HG03342 (cell line): ENCODE measurements around the gene GAD1.

ENCODE experiments used
- ATAC-seq: cut with Tn5 transposase; IDR thresholded peaks from one replicate; pipeline ENCODE4 v1.9.1; 2021; ENCODE audit warnings: mild to moderate bottlenecking, moderate library complexity; ENCODE audit not compliant: unreplicated experiment

Gene GAD1

DNA sequence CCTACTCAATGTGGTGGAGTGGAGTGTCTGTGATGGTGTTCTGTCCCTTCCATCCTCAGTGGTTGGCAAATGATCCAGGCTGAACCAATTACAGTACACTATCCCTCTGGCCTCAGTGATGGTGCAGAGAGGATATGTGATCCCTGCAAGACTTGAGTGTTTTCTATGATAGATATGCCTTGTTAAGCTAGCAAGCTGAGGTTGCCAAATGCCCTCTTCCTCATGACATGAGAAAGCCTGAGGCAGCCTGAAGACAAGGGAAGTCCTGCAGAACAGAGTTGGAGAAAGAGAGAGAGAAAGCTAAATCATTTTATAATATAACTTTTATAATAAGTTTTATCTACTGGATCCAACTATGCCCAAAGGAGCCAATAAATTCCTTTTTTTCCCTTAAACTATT lies 70.8 kb downstream of the GAD1 start:
- ATAC-seq: no peak

DNA sequence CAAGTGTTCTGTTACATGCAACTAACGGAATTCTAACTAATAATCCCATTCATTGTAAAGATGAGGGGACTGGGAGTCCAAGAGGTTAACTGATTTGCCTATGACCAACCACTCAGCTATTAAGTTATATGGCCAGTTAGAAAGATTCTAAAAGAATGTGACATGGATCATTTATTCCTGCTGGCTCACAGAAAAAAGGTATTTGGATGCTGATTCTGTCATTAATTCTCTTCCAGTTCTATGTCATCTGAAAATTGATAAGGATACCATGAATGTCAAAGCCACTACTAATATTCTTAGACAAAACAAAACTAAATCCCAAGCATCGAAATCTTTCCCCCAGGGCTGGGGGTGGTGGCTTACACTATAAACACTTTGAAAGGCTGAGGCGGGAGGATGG lies 71.2 kb downstream of the GAD1 start:
- ATAC-seq: no peak

DNA sequence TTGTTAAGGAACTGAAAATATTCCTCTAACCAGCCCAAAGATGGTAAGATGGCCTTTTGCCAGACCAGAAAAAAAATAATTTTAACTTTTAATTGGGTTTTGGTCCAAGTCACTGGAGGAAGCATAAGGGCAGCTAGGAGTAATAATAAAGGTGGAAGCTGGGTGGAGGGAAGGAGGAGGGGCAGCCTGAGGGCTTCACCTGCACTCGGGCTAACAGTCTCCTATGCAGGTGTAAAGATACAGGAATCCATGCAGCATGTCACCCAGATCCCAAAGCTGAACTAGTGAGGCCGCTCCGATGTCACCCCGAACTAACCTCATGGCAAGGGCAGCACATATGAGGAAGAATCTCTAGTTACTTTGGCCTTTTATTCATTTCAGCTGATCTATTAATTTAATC lies 75.2 kb downstream of the GAD1 start:
- no peak for ATAC-seq

DNA sequence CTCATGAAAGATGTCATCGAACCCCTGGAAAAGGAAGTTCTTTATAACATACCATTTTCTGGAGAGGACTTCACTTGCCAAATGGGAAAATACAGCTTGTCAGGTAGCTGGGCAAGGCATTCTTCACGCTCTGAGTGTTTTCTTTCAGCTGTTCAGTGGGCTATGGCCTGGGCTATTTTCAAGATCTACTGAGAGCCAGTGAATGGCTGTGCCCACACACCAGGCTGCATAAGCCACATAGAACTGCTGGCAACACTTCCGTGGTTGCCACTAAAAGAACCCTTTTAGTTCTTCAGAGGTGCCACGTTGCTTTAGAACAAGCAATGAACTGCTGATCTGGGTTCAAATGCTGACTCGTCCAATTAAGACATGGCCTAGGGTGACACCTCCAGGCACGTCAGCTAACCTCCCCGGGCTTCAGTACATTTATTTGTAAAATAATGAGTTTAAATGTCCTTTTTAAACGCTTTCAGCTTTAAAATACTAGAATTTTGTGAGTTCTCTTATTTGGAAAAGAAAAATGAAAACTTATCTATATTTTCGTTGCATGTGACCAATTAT lies 75.8 kb downstream of the GAD1 start:
- no peak for ATAC-seq

DNA sequence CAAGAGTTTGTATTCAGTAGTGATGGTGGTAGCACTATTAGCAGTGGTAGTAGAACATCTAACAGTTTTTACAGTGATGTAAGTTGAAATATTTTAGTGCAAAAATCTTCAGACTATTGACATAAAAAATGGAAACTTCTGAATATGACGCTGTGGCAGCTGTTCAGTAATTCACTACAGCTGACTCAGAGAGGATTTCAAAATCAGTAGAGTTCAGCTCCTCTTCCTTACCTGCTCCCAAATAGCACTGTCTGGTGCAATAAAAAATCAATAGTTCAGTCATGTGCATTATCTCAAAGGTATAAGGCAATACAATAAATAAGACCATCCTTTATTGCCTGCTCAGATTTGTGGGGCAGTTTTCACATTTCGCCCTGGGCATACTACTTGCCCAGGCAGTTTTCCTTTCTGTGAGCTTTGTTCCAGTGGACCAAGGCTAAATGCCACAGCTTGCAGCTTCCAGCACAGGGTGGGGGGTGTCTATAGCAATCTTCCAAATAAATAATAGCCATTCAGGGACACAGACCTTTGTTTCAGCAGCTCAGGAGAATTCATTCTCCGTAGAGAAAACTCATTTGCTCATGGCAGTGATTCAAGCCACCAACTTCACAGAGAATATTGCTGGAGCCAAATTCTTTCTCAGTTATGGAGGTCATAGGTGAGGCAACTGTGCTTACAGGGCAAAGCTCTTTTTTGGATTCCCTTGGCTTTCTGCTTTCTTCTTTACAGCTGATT lies 78.5 kb downstream of the GAD1 start:
- ATAC-seq: no peak

DNA sequence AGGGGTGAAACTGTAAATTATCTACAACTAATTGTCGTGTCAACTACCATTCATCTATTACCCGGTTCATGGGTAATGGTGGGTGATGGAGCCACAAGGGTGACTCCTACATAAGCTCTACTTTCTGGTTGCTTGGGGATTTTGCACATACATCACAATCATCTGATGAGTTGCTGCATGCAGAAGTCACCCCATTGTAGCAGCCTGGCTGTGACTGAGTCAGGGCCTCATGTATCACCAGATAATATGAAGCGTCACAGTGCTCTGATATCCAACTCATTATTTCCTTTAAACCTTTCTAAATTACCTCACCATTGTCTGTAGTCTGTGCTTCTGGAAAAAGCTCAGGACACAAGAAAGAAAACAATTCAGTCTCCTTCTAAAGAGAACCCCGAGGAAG lies 79.9 kb downstream of the GAD1 start:
- no peak for ATAC-seq

DNA sequence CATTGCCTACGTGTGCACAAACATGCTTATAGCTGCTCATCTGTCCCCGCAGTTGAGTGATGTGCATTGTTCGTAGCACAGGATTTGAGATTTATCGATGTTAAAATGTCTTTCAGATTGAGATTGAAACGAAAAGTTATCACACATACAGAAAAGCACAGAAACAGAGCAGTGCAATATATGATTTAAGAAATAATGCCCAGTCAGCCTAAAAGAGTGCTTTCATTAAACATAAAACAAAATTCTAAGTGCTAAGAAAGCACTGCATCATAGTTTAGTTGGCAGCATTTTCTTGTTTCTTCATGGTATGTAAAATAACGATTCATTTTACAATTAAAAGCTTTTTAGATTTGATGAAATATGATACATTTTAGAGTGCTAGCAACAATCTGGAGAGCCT lies 80.4 kb downstream of the GAD1 start:
- ATAC-seq: no peak

DNA sequence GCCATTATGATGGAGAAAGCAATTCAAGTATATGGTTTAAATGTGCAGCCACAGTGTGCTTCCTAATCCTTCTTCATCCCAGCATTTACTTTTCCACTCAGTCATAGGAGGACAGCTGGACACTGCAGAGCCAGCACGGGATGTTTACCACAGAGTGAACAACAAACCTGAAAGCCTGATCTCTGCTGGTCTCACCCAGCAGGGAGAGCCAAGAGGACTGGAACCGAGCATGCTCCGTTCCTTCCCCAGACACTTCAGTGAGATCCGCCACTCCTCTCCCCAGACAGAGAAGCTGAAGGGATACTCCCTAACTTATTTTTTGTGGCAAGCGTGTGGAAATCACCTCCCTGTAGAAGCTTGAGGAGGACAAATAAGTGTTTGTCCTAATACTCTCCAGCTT lies 89.2 kb downstream of the GAD1 start:
- ATAC-seq: no peak
